GM15510 (cell line): ENCODE measurements around the gene STK35.

Source experiments
- POLR2A ChIP-seq: IDR thresholded peaks from 3 replicates; pipeline ENCODE4 v1.6.1; 2011; ENCODE audit warnings: borderline replicate concordance; ENCODE audit not compliant: insufficient read length; ENCODE audit errors: extremely low read depth

The STK35 gene

GRCh38 chr20:2156666-2157624, 55.3 kb downstream of the STK35 start:
- TF ChIP-seq POLR2A: no peak

- no peak for TF ChIP-seq POLR2A
These were observed 60.6 kb downstream of the STK35 start for GRCh38 chr20:2162125-2162822.

- no peak for TF ChIP-seq POLR2A
These were observed 61.2 kb downstream of the STK35 start for GRCh38 chr20:2162823-2163166.

- no peak for TF ChIP-seq POLR2A
These were observed 61.7 kb downstream of the STK35 start for GRCh38 chr20:2163312-2163711.

GRCh38 chr20:2163757-2164156, 62.1 kb downstream of the STK35 start:
- TF ChIP-seq POLR2A: no peak

- no peak for TF ChIP-seq POLR2A
These were observed 62.8 kb downstream of the STK35 start for GRCh38 chr20:2164421-2164820.

- TF ChIP-seq POLR2A: no peak
These were observed 63.3 kb downstream of the STK35 start for GRCh38 chr20:2164966-2165365.

- no peak for TF ChIP-seq POLR2A
These were observed 64.2 kb downstream of the STK35 start for GRCh38 chr20:2165871-2166270.

- TF ChIP-seq POLR2A: no peak
These were observed 65.5 kb downstream of the STK35 start for GRCh38 chr20:2167112-2167511.

- TF ChIP-seq POLR2A: no peak
These were observed 67.3 kb downstream of the STK35 start for GRCh38 chr20:2168946-2169345.

- no peak for TF ChIP-seq POLR2A
These were observed 67.9 kb downstream of the STK35 start for GRCh38 chr20:2169456-2170088.

GRCh38 chr20:2170404-2170803, 68.8 kb downstream of the STK35 start:
- no peak for TF ChIP-seq POLR2A

GRCh38 chr20:2171266-2171790, 69.7 kb downstream of the STK35 start:
- no peak for TF ChIP-seq POLR2A

- no peak for TF ChIP-seq POLR2A
These were observed 70.9 kb downstream of the STK35 start for GRCh38 chr20:2172305-2173175.
